DND-41 (cell line): ENCODE results near the gene EVA1C.

Experiments
- ATAC-seq: fragments of 200-7000 bp; cut with Tn5 transposase; 3 replicates; pipeline ENCODE4 v1.9.1; 2021; ENCODE audit warnings: low read depth; ENCODE audit not compliant: insufficient read depth
- DNase-seq: peaks from one replicate; pipeline ENCODE4 v3.0.0-alpha.2; 2020
- H2AFZ ChIP-seq: 2 replicates; pipeline ENCODE4 v1.6.0; 2012; ENCODE audit warnings: low read depth, low read length
- H3K27ac ChIP-seq: 2 replicates; pipeline ENCODE4 v1.5.1; 2012; ENCODE audit warnings: low read length, inconsistent platforms
- H3K27me3 ChIP-seq: fragments of 200-600 bp; sonication (generic); 2 replicates; pipeline ENCODE4 v1.6.0; 2012; ENCODE audit warnings: low read length, mild to moderate bottlenecking, inconsistent platforms; ENCODE audit not compliant: insufficient read depth, poor library complexity
- H3K36me3 ChIP-seq: 2 replicates; pipeline ENCODE4 v1.5.1; 2012; ENCODE audit warnings: low read length, inconsistent platforms; ENCODE audit not compliant: insufficient read depth
- H3K4me1 ChIP-seq: 2 replicates; pipeline ENCODE4 v1.5.1; 2012; ENCODE audit warnings: mild to moderate bottlenecking, low read length; ENCODE audit not compliant: insufficient read depth
- H3K4me2 ChIP-seq: 2 replicates; pipeline ENCODE4 v1.6.0; 2012; ENCODE audit warnings: mild to moderate bottlenecking, moderate library complexity, low read length, inconsistent platforms; ENCODE audit not compliant: insufficient read depth
- H3K4me3 ChIP-seq, 2 experiments: fragments of 200-600 bp in 1 of 2; shearing (Covaris generic) in 1 of 2; 2 replicates each; pipeline ENCODE4 v1.5.1; 2012 to 2016; ENCODE audit warnings: inconsistent platforms in 2 of 2, low read length in 2 of 2, mild to moderate bottlenecking in 2 of 2, low read depth in 1 of 2, moderate library complexity in 1 of 2
- H3K79me2 ChIP-seq: 2 replicates; pipeline ENCODE4 v1.6.0; 2012; ENCODE audit warnings: low read length, inconsistent platforms; ENCODE audit not compliant: insufficient read depth
- H3K9ac ChIP-seq: 2 replicates; pipeline ENCODE4 v1.6.0; 2012; ENCODE audit warnings: low read depth, mild to moderate bottlenecking, inconsistent platforms, low read length, moderate library complexity
- H3K9me3 ChIP-seq: 2 replicates; pipeline ENCODE4 v1.5.1; 2012; ENCODE audit warnings: low read length, moderate library complexity, mild to moderate bottlenecking, inconsistent platforms; ENCODE audit not compliant: insufficient read depth, severe bottlenecking
- H4K20me1 ChIP-seq: 2 replicates; pipeline ENCODE4 v1.6.0; 2012; ENCODE audit warnings: low read length; ENCODE audit not compliant: insufficient read depth
- EZH2 ChIP-seq: IDR thresholded peaks from 3 replicates; pipeline ENCODE4 v1.6.1; 2012; ENCODE audit warnings: borderline replicate concordance, low read depth, mild to moderate bottlenecking, moderate library complexity, low read length, inconsistent platforms; ENCODE audit not compliant: severe bottlenecking
- TF ChIP-seq, protein P1 (sequence below): IDR thresholded peaks from 2 replicates; pipeline ENCODE4 v1.5.1; 2012; ENCODE audit warnings: borderline replicate concordance, low read length, moderate library complexity, mild to moderate bottlenecking; ENCODE audit not compliant: poor library complexity, severe bottlenecking; ENCODE audit errors: extremely low read depth

EVA1C gene

DNA sequence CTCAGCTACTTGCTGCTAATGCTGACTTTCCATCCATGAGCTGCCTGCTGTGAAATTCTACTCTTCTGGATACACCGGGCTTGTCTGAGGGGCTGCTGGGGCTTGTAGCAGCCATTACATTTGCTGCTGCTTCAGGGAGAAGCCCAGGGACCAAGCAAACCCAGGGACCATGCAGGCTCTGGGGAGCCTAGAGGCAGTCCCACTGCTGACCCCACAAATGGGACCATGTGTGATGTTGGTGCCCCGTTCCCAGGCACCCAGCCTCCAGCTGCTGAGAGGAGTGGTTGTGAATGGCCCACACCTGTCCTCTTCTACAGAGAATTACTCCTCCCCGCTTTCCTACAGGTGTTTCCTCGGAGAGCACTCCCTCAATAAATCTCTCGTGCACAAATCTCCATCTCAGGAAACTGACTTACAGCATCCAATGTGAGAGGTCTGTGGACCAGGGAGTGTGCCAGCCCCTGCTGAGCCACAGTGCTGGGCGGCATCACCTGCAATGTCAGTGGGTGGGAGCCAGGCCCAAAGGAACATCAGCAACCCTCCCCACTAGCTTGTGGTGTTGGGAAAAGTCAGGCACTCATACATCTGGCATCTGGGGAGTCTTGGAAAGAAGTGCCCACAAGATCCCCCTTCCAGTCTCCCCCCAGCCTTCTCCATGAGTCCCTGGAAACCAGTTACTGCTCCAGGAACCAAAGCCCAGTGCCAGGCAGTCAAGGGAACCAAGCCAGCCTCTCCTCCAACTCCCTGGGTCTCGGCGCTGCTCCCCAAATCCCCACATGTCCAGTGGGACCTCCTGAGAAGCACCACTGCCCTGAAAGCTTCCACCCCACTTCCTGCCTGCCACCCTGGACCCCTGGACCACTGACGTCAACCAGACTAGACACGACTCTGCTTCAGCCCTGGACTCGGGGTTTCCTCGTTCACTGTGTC lies 107.7 kb downstream of the EVA1C start:
- H3K4me3 ChIP-seq: no peak overlapping the region
- TF ChIP-seq EZH2: no peak
- TF ChIP-seq, protein P1, sequence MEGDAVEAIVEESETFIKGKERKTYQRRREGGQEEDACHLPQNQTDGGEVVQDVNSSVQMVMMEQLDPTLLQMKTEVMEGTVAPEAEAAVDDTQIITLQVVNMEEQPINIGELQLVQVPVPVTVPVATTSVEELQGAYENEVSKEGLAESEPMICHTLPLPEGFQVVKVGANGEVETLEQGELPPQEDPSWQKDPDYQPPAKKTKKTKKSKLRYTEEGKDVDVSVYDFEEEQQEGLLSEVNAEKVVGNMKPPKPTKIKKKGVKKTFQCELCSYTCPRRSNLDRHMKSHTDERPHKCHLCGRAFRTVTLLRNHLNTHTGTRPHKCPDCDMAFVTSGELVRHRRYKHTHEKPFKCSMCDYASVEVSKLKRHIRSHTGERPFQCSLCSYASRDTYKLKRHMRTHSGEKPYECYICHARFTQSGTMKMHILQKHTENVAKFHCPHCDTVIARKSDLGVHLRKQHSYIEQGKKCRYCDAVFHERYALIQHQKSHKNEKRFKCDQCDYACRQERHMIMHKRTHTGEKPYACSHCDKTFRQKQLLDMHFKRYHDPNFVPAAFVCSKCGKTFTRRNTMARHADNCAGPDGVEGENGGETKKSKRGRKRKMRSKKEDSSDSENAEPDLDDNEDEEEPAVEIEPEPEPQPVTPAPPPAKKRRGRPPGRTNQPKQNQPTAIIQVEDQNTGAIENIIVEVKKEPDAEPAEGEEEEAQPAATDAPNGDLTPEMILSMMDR: no peak
- DNase-seq: no peak
- H3K27ac ChIP-seq: no peak overlapping the region
- no peaks in the 10 kb centered on the region for H3K36me3 ChIP-seq
- H3K4me2 ChIP-seq: no peak overlapping the region
- no peak overlapping the region for H3K9ac ChIP-seq
- ATAC-seq: no peak
- no peaks in the 10 kb centered on the region for H3K27me3 ChIP-seq
- H3K9me3 ChIP-seq: no peaks in the 10 kb centered on the region
- no peaks in the 10 kb centered on the region for H3K79me2 ChIP-seq
- no peaks in the 10 kb centered on the region for H3K4me1 ChIP-seq
- no peaks in the 10 kb centered on the region for H4K20me1 ChIP-seq
- no peak overlapping the region for H2AFZ ChIP-seq

GRCh38 chr21:32520875-32521735 lies 108.6 kb downstream of the EVA1C start:
- Histone ChIP-seq H3K27me3 (no peaks in the 10 kb centered on the region), H3K9me3 (no peaks in the 10 kb centered on the region), H4K20me1 (no peaks in the 10 kb centered on the region), H3K36me3 (no peaks in the 10 kb centered on the region), H3K4me3 (no peak overlapping the region), H3K27ac (no peak overlapping the region), H3K4me1 (no peaks in the 10 kb centered on the region), H3K79me2 (no peaks in the 10 kb centered on the region), H2AFZ (no peak overlapping the region), H3K9ac (no peak overlapping the region), H3K4me2 (no peak overlapping the region)
- TF ChIP-seq, protein P1: no peak
- no peak for TF ChIP-seq EZH2
- ATAC-seq: no peak
- no peak for DNase-seq

DNA sequence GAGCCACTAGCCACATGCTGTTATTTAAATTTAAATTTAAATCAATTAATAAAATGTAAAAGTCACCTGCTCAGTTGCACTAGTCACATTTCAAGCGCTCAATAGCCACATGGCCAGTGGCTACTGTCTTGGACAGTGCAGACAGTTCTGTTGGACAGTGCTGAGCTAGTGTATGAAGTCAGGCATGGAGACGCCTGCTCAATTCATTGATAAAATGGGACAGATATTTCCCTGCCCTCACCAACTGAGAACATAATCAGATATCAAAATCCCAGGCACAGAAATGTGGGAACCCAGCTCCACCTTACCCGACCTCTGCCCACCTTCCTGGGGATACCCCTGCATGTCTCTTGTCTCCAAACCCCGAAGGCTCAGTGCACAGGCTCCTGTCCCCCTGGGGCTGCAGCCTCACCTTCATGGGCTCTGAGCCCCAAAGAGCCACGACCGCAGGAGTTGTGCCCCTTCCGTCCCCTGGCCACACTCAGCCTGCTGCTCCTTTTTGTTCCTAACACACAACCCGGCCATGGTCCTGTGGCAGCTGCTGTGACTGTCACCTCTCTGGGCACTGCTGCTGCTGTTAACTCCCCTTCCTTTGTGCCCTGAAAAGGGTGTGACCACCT lies 109.3 kb downstream of the EVA1C start:
- H3K79me2 ChIP-seq: no peaks in the 10 kb centered on the region
- DNase-seq (no peak), ATAC-seq (no peak)
- H3K36me3 ChIP-seq: no peaks in the 10 kb centered on the region
- H3K4me1 ChIP-seq: no peaks in the 10 kb centered on the region
- TF ChIP-seq EZH2: no peak
- TF ChIP-seq, protein P1: no peak
- H3K4me3 ChIP-seq: no peak overlapping the region
- H3K27me3 ChIP-seq: no peaks in the 10 kb centered on the region
- H3K27ac ChIP-seq: no peak overlapping the region
- no peak overlapping the region for H3K4me2 ChIP-seq
- H4K20me1 ChIP-seq: no peaks in the 10 kb centered on the region
- no peaks in the 10 kb centered on the region for H3K9me3 ChIP-seq
- H2AFZ ChIP-seq: no peak overlapping the region
- H3K9ac ChIP-seq: no peak overlapping the region
